ENCODE measurements around the gene LRRC71. TPM values are rescaled to one million over a fixed set of nuclear protein-coding genes. Genes with fewer than 3 reads are reported as not detected.

The LRRC71 gene
- total RNA-seq, 1 donor from 2014 or later = 0.14 TPM

- H2AFZ ChIP-seq (ENCODE audit: low read depth, low read length) = no peak overlapping the region
- H3K36me3 ChIP-seq (ENCODE audit: insufficient read depth, low read length) = peaks cover 39% of the 10 kb centered on the region
- FAIRE-seq = no peak
- H4K20me1 ChIP-seq (ENCODE audit: insufficient read depth, low read length) = no peaks in the 10 kb centered on the region
- no peaks in the 10 kb centered on the region for H3K79me2 ChIP-seq (ENCODE audit: insufficient read depth, low read length)
- Mint-ChIP-seq H3K27me3 (ENCODE audit: low read depth, unreplicated experiment) (no peaks in the 10 kb centered on the region), H3K27ac (ENCODE audit: unreplicated experiment) (no peak overlapping the region), H3K4me3 (ENCODE audit: unreplicated experiment) (no peak overlapping the region), H3K36me3 (ENCODE audit: low read depth, unreplicated experiment) (peaks cover 40% of the 10 kb centered on the region), H3K9me3 (ENCODE audit: unreplicated experiment) (no peaks in the 10 kb centered on the region), H3K4me1 (ENCODE audit: low read depth, unreplicated experiment) (peaks cover 23% of the 10 kb centered on the region)
- H3K27me3 ChIP-seq (ENCODE audit: insufficient read depth, low read length) = no peaks in the 10 kb centered on the region
- no peak overlapping the region for H3K27ac ChIP-seq (ENCODE audit: low read depth, low read length)
- H3K9me3 ChIP-seq (ENCODE audit: insufficient read depth, low read depth, low read length) = no peaks in the 10 kb centered on the region
- no peak for TF ChIP-seq EZH2 (IDR thresholded peaks at IDR 0.05; ENCODE audit: insufficient read depth, low read length)
- TF ChIP-seq CTCF (IDR thresholded peaks at IDR 0.05; ENCODE audit: insufficient read depth, low read depth, low read length) = no peak
- no peak for DNase-seq (ENCODE audit: low read depth)
- no peak overlapping the region for H3K9ac ChIP-seq (ENCODE audit: low read length)
- no peaks in the 10 kb centered on the region for H3K4me1 ChIP-seq (ENCODE audit: insufficient read depth, low read length)
- no peak overlapping the region for H3K4me3 ChIP-seq (ENCODE audit: insufficient read depth, low read depth, low read length)
- no peak overlapping the region for H3K4me2 ChIP-seq (ENCODE audit: low read length)
Observed at GRCh38 chr1:156956333-156956732, 35.9 kb downstream of the LRRC71 start.

GRCh38 chr1:156957634-156958033 is 37.2 kb downstream of the LRRC71 start:
- no peaks in the 10 kb centered on the region for H3K27me3 ChIP-seq (ENCODE audit: insufficient read depth, low read length)
- peaks cover 42% of the 10 kb centered on the region for H3K36me3 Mint-ChIP-seq (ENCODE audit: low read depth, unreplicated experiment)
- FAIRE-seq = no peak

More at GRCh38 chr1:156957634-156958033, 37.2 kb downstream of the LRRC71 start:
- no peak overlapping the region for H3K9ac ChIP-seq (ENCODE audit: low read length)
- H3K4me1 ChIP-seq (ENCODE audit: insufficient read depth, low read length) = no peaks in the 10 kb centered on the region
- no peaks in the 10 kb centered on the region for H3K79me2 ChIP-seq (ENCODE audit: insufficient read depth, low read length)
- no peaks in the 10 kb centered on the region for H3K27me3 Mint-ChIP-seq (ENCODE audit: low read depth, unreplicated experiment)
- no peaks in the 10 kb centered on the region for H3K9me3 ChIP-seq (ENCODE audit: insufficient read depth, low read depth, low read length)
- no peaks in the 10 kb centered on the region for H4K20me1 ChIP-seq (ENCODE audit: insufficient read depth, low read length)
- H3K27ac ChIP-seq (ENCODE audit: low read depth, low read length) = no peak overlapping the region
- H3K4me2 ChIP-seq (ENCODE audit: low read length) = no peak overlapping the region
- no peaks in the 10 kb centered on the region for H3K9me3 Mint-ChIP-seq (ENCODE audit: unreplicated experiment)
- no peak overlapping the region for H2AFZ ChIP-seq (ENCODE audit: low read depth, low read length)
- H3K4me1 Mint-ChIP-seq (ENCODE audit: low read depth, unreplicated experiment) = peaks cover 23% of the 10 kb centered on the region
- no peak overlapping the region for H3K27ac Mint-ChIP-seq (ENCODE audit: unreplicated experiment)
- peaks cover 42% of the 10 kb centered on the region for H3K36me3 ChIP-seq (ENCODE audit: insufficient read depth, low read length)
- DNase-seq (ENCODE audit: low read depth) = no peak
- no peak overlapping the region for H3K4me3 ChIP-seq (ENCODE audit: insufficient read depth, low read depth, low read length)
- TF ChIP-seq CTCF (IDR thresholded peaks at IDR 0.05; ENCODE audit: insufficient read depth, low read depth, low read length) = no peak
- no peak for TF ChIP-seq EZH2 (IDR thresholded peaks at IDR 0.05; ENCODE audit: insufficient read depth, low read length)
- no peak overlapping the region for H3K4me3 Mint-ChIP-seq (ENCODE audit: unreplicated experiment)

All from astrocyte (in vitro differentiated cells and primary cell).